ENCODE data around the gene EML6. TPM values are rescaled to one million over a fixed set of nuclear protein-coding genes. Genes with fewer than 3 reads are reported as not detected.

EML6 gene
- total and polyA plus RNA-seq, 10 of the 15 experiments (the other 5 are each of a cell fraction or from before 2014, with no cell fraction given) = 0.09 to 0.67 (median 0.21) TPM

- no peak for TF ChIP-seq KDM1A (IDR thresholded peaks at IDR 0.05; ENCODE audit: borderline replicate concordance)
These were observed 232.7 kb downstream of the EML6 start (continued) for GRCh38 chr2:54956111-54956627.

- no peaks in the 10 kb centered on the region for H4K20me1 ChIP-seq (ENCODE audit: control insufficient read depth, insufficient read depth)
- no TSS peak for BruUV-seq (replicated peaks)
- H3K9me3 ChIP-seq (replicated peaks; ENCODE audit: control insufficient read depth, insufficient read depth, low read length) = no peaks in the 10 kb centered on the region
- no peak overlapping the region for H3K4me2 ChIP-seq (ENCODE audit: control insufficient read depth, insufficient read depth)
- no peaks in the 10 kb centered on the region for H3K27me3 ChIP-seq (replicated peaks in 1 of 2; ENCODE audit: control insufficient read depth in 2 of 2, insufficient read depth in 2 of 2, low read length in 1 of 2)
- H3K79me2 ChIP-seq (ENCODE audit: control insufficient read depth, insufficient read depth, low read length) = no peaks in the 10 kb centered on the region
- SMC1A ChIA-PET (ENCODE audit: uncharacterized antibody, unreplicated experiment) = interaction anchor here (1.0 to 1.9 kb wide), 2 partner anchors 14 to 19 kb away, joined by 4 to 15 read pairs; no protein-coding TSS in a partner anchor
- no peak overlapping the region for H3K27ac ChIP-seq (ENCODE audit: control insufficient read depth, insufficient read depth)
- no peaks in the 10 kb centered on the region for H3K36me3 ChIP-seq (ENCODE audit: control insufficient read depth in 2 of 2, insufficient read depth in 2 of 2, low read length in 1 of 2)
- in situ Hi-C loops (cut with MboI) (no loop called here), intact Hi-C loops (cut with micrococcal nuclease; ENCODE audit: unreplicated experiment) (no loop called here)
- no peak overlapping the region for H2AFZ ChIP-seq (ENCODE audit: control insufficient read depth, low read depth, low read length)
- no peak overlapping the region for H3K9ac ChIP-seq (ENCODE audit: control insufficient read depth, insufficient read depth, low read length)
- POLR2A ChIA-PET = no interaction called here
- CTCF ChIA-PET = interaction anchor here (0.6 to 2.2 kb wide), 5 partner anchors 18 to 1240 kb away, joined by 4 to 9 read pairs (median 4); no protein-coding TSS in a partner anchor
- 76% methylated on average over 14 of the region's 18 CpGs for WGBS (ENCODE audit: insufficient coverage, insufficient replicate concordance, low lambda C conversion rate, missing lambda C conversion rate)
- H3K4me3 ChIP-seq = no peak overlapping the region
- no peaks in the 10 kb centered on the region; the same call in 1 of the 2 replicates for H3K4me1 ChIP-seq (ENCODE audit: control insufficient read depth, insufficient read depth, low read length)
- RAD21 ChIA-PET (ENCODE audit: unreplicated experiment) = no interaction called here
- DNase-seq (ENCODE audit: low read depth, low spot score) (no peak), FAIRE-seq (no peak), ATAC-seq (no peak)
- TF ChIP-seq CREM (IDR thresholded peaks at IDR 0.05; ENCODE audit: low read depth) = no peak
- TF ChIP-seq NR2C1 (IDR thresholded peaks at IDR 0.05) = no peak
- TF ChIP-seq POLR2AphosphoS2 (IDR thresholded peaks at IDR 0.05; ENCODE audit: low read depth, low read length) = no peak
- TF ChIP-seq CHD4 (IDR thresholded peaks at IDR 0.05) = no peak
These were observed 234.0 kb downstream of the EML6 start for GRCh38 chr2:54957321-54957999.

Measured in GM12878 (cell line).